Nephron progenitor cell (in vitro differentiated cells): ENCODE results near the gene NINJ2.
A peak's percentile ranks its signal among the peaks of the same experiment; 100 is the strongest.

Experiments
- DNase-seq: peaks from one replicate; pipeline ENCODE4 v3.0.0; 2021
- H3K27ac Mint-ChIP-seq: 2 replicates; pipeline ENCODE4 v1.8.0; 2021; ENCODE audit warnings: mild to moderate bottlenecking, moderate library complexity, mixed read lengths
- H3K27me3 Mint-ChIP-seq: 2 replicates; pipeline ENCODE4 v1.8.0; 2021; ENCODE audit warnings: mild to moderate bottlenecking, low read depth, mixed read lengths; ENCODE audit not compliant: poor library complexity
- H3K36me3 Mint-ChIP-seq: 2 replicates; pipeline ENCODE4 v1.8.0; 2021; ENCODE audit warnings: low read depth, mixed read lengths
- H3K4me1 Mint-ChIP-seq: 2 replicates; pipeline ENCODE4 v1.8.0; 2021; ENCODE audit warnings: mixed read lengths
- H3K4me3 Mint-ChIP-seq: 2 replicates; pipeline ENCODE4 v1.8.0; 2021; ENCODE audit warnings: mild to moderate bottlenecking, moderate library complexity, mixed read lengths
- H3K9me3 Mint-ChIP-seq: 2 replicates; pipeline ENCODE4 v1.8.0; 2021; ENCODE audit warnings: mild to moderate bottlenecking, moderate library complexity, mixed read lengths
- TF ChIP-seq, protein P1 (sequence below): fragments of 200-600 bp; sonication (generic); IDR thresholded peaks from 2 replicates; pipeline ENCODE4 v1.5.0; 2021; ENCODE audit warnings: antibody characterized with exemption

The NINJ2 gene

DNA sequence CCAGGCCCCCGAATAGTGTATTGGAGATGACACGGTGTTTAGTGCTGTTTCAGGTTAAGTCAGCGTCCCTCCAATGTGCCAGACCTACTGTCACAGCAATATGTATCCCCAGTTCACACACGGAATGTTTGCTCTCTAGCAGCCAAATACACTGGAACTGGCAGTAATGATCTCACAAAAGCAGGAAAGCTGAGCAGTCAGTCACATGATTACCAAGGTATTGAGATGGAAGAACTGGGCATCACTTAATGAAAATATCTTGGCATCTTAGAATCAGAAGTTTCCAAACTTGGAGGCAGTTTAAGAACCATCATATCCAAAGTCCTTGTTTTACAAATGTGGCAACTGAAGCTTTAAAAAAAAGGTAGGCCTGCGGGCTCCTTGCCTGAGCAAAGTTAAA is 23.3 kb downstream of the NINJ2 start:
- TF ChIP-seq, protein P1, sequence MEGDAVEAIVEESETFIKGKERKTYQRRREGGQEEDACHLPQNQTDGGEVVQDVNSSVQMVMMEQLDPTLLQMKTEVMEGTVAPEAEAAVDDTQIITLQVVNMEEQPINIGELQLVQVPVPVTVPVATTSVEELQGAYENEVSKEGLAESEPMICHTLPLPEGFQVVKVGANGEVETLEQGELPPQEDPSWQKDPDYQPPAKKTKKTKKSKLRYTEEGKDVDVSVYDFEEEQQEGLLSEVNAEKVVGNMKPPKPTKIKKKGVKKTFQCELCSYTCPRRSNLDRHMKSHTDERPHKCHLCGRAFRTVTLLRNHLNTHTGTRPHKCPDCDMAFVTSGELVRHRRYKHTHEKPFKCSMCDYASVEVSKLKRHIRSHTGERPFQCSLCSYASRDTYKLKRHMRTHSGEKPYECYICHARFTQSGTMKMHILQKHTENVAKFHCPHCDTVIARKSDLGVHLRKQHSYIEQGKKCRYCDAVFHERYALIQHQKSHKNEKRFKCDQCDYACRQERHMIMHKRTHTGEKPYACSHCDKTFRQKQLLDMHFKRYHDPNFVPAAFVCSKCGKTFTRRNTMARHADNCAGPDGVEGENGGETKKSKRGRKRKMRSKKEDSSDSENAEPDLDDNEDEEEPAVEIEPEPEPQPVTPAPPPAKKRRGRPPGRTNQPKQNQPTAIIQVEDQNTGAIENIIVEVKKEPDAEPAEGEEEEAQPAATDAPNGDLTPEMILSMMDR = no peak
- no peak overlapping the region for H3K4me3 Mint-ChIP-seq
- no peak for DNase-seq
- no peaks in the 10 kb centered on the region for H3K36me3 Mint-ChIP-seq
- H3K9me3 Mint-ChIP-seq = peaks cover 7% of the 10 kb centered on the region
- H3K27me3 Mint-ChIP-seq = no peaks in the 10 kb centered on the region
- H3K4me1 Mint-ChIP-seq = peaks cover 13% of the 10 kb centered on the region
- H3K27ac Mint-ChIP-seq = no peak overlapping the region

DNA sequence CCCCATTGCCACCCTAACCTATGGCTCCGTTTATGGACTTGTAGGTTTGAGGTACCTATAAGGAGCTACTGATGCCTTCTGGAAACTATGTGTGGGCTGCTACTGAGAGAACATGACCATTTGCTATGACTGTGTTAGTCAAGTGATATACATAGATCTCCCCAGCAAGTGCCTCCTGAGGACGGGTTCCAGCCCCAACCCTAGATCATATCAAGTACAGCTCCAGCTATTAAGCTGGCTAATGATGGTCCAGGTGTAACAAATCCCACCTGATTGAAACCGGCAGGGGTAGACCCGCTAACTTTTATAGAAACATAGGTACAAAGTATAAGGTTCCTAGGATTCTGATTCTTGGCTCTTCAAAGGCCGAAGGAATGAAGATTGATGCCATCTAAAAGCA is 23.7 kb downstream of the NINJ2 start:
- no peak overlapping the region for H3K27ac Mint-ChIP-seq
- no peak for DNase-seq

DNA sequence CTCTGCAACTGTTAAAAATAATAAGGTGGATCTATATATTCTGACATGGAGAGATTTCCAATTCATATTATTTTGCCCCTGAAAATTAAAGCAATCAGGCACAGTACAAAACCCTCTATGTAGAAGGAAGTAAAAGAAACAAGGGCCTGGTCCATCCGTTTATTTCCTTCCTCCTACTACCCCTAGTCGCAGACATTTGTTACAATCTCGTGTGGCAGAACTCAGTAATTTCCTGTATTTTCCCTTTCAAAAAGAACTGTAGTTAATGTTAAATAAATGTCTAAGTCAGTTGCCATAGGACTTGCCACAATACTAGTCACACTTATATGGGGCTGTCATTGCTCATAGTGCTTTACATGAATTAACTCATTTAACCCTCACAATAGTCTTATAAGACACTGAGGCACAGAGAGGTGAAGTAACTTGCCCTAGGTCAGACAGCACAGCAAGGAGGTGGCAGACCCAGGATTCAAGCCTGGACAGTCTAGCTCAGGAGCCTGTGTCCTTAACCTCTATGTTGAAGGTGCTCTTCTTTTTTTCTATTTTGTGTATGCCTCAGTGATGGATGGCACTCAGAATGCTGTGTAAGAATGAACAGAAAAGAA is 24.2 kb downstream of the NINJ2 start:
- TF ChIP-seq, protein P1 = no peak
- Mint-ChIP-seq H3K27me3 (peaks cover 4% of the 10 kb centered on the region), H3K27ac (no peak overlapping the region), H3K36me3 (no peaks in the 10 kb centered on the region), H3K4me1 (peaks cover 12% of the 10 kb centered on the region), H3K9me3 (peaks cover 7% of the 10 kb centered on the region), H3K4me3 (no peak overlapping the region)
- DNase-seq = no peak

More for the DNA sequence above, 23.7 kb downstream of the NINJ2 start:
- Mint-ChIP-seq H3K36me3 (no peaks in the 10 kb centered on the region), H3K4me3 (no peak overlapping the region), H3K4me1 (peaks cover 12% of the 10 kb centered on the region), H3K9me3 (peaks cover 7% of the 10 kb centered on the region), H3K27me3 (peaks cover under 1% of the 10 kb centered on the region)
- TF ChIP-seq, protein P1 = no peak

DNA sequence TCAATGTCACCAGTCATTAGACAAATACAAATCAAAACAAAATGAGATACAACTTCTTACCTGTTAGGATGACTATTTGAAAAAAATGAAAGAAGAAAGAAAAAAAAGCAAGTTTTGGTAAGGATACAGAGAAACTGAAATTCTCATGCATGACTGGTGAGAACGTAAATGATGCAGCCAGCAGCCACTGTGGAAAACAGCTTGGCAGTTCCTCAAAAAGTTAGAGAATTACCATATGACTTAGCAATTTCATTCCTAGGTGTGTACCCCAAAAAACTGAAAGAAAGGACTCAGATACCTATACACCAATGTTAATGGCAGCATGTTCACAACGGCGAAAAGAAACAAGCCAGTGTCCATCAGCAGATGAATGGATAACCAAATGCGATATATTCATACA is 26.6 kb downstream of the NINJ2 start:
- no peak overlapping the region for H3K4me3 Mint-ChIP-seq
- TF ChIP-seq, protein P1 = no peak

DNA sequence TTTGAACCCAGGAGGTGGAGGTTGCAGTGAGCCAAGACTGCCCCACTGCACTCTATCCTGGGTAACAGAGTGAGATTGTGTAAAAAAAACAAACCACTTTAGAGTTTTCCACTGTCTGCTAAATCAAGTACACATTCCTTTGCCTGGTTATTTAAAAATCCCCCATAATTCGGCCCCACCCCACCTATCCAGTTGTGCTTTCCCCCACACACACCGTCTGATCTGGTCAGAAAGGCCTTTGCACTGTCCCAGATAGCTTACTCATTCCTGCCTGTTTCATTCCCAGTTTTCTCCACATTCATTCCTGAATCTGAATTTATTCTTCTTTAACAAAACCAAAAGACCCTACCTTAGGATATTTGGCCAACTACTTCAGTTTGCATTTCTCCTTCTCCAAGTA is 29.5 kb downstream of the NINJ2 start:
- no peak for DNase-seq
- TF ChIP-seq, protein P1 = no peak
- Mint-ChIP-seq H3K36me3 (no peaks in the 10 kb centered on the region), H3K4me3 (no peak overlapping the region), H3K27ac (peak overlapping the region; percentile 80), H3K9me3 (no peaks in the 10 kb centered on the region), H3K27me3 (peaks cover 12% of the 10 kb centered on the region), H3K4me1 (peaks cover 29% of the 10 kb centered on the region)

More for the DNA sequence above, 26.6 kb downstream of the NINJ2 start:
- Mint-ChIP-seq H3K27ac (no peak overlapping the region), H3K4me1 (peaks cover 23% of the 10 kb centered on the region), H3K27me3 (peaks cover 8% of the 10 kb centered on the region), H3K36me3 (no peaks in the 10 kb centered on the region), H3K9me3 (peaks cover 7% of the 10 kb centered on the region)
- no peak for DNase-seq

DNA sequence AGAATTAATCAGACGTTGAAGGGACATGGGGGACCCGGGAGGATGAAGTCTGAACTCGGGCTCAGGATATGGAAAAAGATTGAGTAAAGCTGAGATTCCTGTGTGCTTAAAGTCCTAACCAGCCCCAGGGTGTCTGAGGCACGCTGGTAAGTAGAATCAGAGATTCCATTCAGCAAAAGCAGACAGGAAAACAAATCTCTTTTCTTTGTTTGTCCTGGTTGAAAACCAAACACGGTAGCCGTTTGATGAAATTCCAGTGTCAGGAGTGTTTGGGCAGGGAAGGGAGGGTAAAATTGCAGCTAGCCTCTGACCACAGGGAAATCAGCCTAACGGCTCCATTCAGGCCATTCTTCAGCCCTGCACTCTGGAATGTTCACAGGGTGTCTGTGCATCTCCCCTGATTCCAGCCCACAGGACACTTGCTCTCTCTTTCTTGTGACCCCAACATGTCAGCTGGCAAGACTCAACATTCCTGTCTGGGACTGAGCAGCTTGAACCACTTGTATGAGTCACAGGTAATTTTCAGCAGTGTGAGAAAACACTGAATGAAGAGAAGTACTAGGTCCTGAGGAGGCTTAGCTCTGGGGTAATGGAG is 31.0 kb downstream of the NINJ2 start:
- no peak overlapping the region for H3K4me3 Mint-ChIP-seq
- H3K4me1 Mint-ChIP-seq = peaks cover 44% of the 10 kb centered on the region
- H3K27me3 Mint-ChIP-seq = peaks cover 12% of the 10 kb centered on the region
- H3K36me3 Mint-ChIP-seq = no peaks in the 10 kb centered on the region
- H3K9me3 Mint-ChIP-seq = no peaks in the 10 kb centered on the region
- no peak for DNase-seq
- H3K27ac Mint-ChIP-seq = peak overlapping the region; percentile 10
- TF ChIP-seq, protein P1 = no peak
